ENCODE measurements around the gene XPO6. TPM values are rescaled to one million over a fixed set of nuclear protein-coding genes. Genes with fewer than 3 reads are reported as not detected.

The XPO6 gene
- total RNA-seq, 1 donor, result 102 TPM

GRCh38 chr16:28185696-28186095 lies 26.1 kb downstream of the XPO6 start:
- Histone ChIP-seq H3K27me3 (ENCODE audit: insufficient read depth, low read length) (no peaks in the 10 kb centered on the region), H3K4me1 (ENCODE audit: insufficient read depth, low read length) (peaks cover 57% of the 10 kb centered on the region), H2AFZ (ENCODE audit: low read length) (no peak overlapping the region), H4K20me1 (ENCODE audit: insufficient read depth, low read length) (peaks cover 55% of the 10 kb centered on the region), H3K4me3 (ENCODE audit: insufficient read depth, low read length) (no peak overlapping the region), H3K79me2 (ENCODE audit: insufficient read depth, low read length) (peaks cover 90% of the 10 kb centered on the region), H3K36me3 (ENCODE audit: insufficient read depth, low read length) (no peaks in the 10 kb centered on the region), H3K27ac (ENCODE audit: low read depth, low read length) (no peak overlapping the region), H3K4me2 (ENCODE audit: insufficient read depth, low read length) (no peak overlapping the region), H3K9me3 (ENCODE audit: low read depth, low read length) (no peaks in the 10 kb centered on the region)
- no peak for DNase-seq (ENCODE audit: insufficient read length, low spot score, missing footprints)
- TF ChIP-seq CTCF (IDR thresholded peaks at IDR 0.05; ENCODE audit: extremely low read depth, low read depth, low read length), result no peak

GRCh38 chr16:28184625-28185024 lies 27.1 kb downstream of the XPO6 start:
- Histone ChIP-seq H3K27ac (ENCODE audit: low read depth, low read length) (no peak overlapping the region), H3K36me3 (ENCODE audit: insufficient read depth, low read length) (peaks cover under 1% of the 10 kb centered on the region), H3K4me1 (ENCODE audit: insufficient read depth, low read length) (peaks cover 59% of the 10 kb centered on the region), H3K4me2 (ENCODE audit: insufficient read depth, low read length) (no peak overlapping the region), H3K4me3 (ENCODE audit: insufficient read depth, low read length) (no peak overlapping the region), H2AFZ (ENCODE audit: low read length) (no peak overlapping the region), H3K79me2 (ENCODE audit: insufficient read depth, low read length) (peaks cover 90% of the 10 kb centered on the region), H3K27me3 (ENCODE audit: insufficient read depth, low read length) (no peaks in the 10 kb centered on the region), H3K9me3 (ENCODE audit: low read depth, low read length) (no peaks in the 10 kb centered on the region), H4K20me1 (ENCODE audit: insufficient read depth, low read length) (peaks cover 59% of the 10 kb centered on the region)
- DNase-seq (ENCODE audit: insufficient read length, low spot score, missing footprints), result no peak
- TF ChIP-seq CTCF (IDR thresholded peaks at IDR 0.05; ENCODE audit: extremely low read depth, low read depth, low read length), result no peak

GRCh38 chr16:28183930-28184329 lies 27.8 kb downstream of the XPO6 start:
- Histone ChIP-seq H3K4me3 (ENCODE audit: insufficient read depth, low read length) (no peak overlapping the region), H4K20me1 (ENCODE audit: insufficient read depth, low read length) (peaks cover 58% of the 10 kb centered on the region), H3K4me2 (ENCODE audit: insufficient read depth, low read length) (no peak overlapping the region), H3K79me2 (ENCODE audit: insufficient read depth, low read length) (peaks cover 90% of the 10 kb centered on the region), H3K27ac (ENCODE audit: low read depth, low read length) (peak overlapping the region; percentile 19), H3K27me3 (ENCODE audit: insufficient read depth, low read length) (no peaks in the 10 kb centered on the region), H2AFZ (ENCODE audit: low read length) (no peak overlapping the region), H3K36me3 (ENCODE audit: insufficient read depth, low read length) (peaks cover 3% of the 10 kb centered on the region), H3K4me1 (ENCODE audit: insufficient read depth, low read length) (peaks cover 60% of the 10 kb centered on the region), H3K9me3 (ENCODE audit: low read depth, low read length) (no peaks in the 10 kb centered on the region)
- no peak for DNase-seq (ENCODE audit: insufficient read length, low spot score, missing footprints)
- no peak for TF ChIP-seq CTCF (IDR thresholded peaks at IDR 0.05; ENCODE audit: extremely low read depth, low read depth, low read length)

- no peak overlapping the region for H3K4me3 ChIP-seq (ENCODE audit: insufficient read depth, low read length)
- H3K36me3 ChIP-seq (ENCODE audit: insufficient read depth, low read length), result peaks cover 4% of the 10 kb centered on the region
- no peak for TF ChIP-seq CTCF (IDR thresholded peaks at IDR 0.05; ENCODE audit: extremely low read depth, low read depth, low read length)
- no peaks in the 10 kb centered on the region for H3K27me3 ChIP-seq (ENCODE audit: insufficient read depth, low read length)
- DNase-seq (ENCODE audit: insufficient read length, low spot score, missing footprints), result no peak
- H3K27ac ChIP-seq (ENCODE audit: low read depth, low read length), result peak overlapping the region; percentile 19
- peaks cover 60% of the 10 kb centered on the region for H3K4me1 ChIP-seq (ENCODE audit: insufficient read depth, low read length)
- no peak overlapping the region for H2AFZ ChIP-seq (ENCODE audit: low read length)
- no peak overlapping the region for H3K4me2 ChIP-seq (ENCODE audit: insufficient read depth, low read length)
- H3K79me2 ChIP-seq (ENCODE audit: insufficient read depth, low read length), result peaks cover 90% of the 10 kb centered on the region
- peaks cover 56% of the 10 kb centered on the region for H4K20me1 ChIP-seq (ENCODE audit: insufficient read depth, low read length)
- no peaks in the 10 kb centered on the region for H3K9me3 ChIP-seq (ENCODE audit: low read depth, low read length)
Measured at GRCh38 chr16:28183484-28183883, 28.3 kb downstream of the XPO6 start.

All from osteoblast (primary cell).